ENCODE results near the gene SMAD3. TPM values are rescaled to one million over a fixed set of nuclear protein-coding genes. Genes with fewer than 3 reads are reported as not detected.

Gene SMAD3
- total and polyA plus RNA-seq, 10 of the 15 experiments (the other 5 are each of a cell fraction or from before 2014, with no cell fraction given) = 5.6 to 43.2 (median 16.0) TPM

DNA sequence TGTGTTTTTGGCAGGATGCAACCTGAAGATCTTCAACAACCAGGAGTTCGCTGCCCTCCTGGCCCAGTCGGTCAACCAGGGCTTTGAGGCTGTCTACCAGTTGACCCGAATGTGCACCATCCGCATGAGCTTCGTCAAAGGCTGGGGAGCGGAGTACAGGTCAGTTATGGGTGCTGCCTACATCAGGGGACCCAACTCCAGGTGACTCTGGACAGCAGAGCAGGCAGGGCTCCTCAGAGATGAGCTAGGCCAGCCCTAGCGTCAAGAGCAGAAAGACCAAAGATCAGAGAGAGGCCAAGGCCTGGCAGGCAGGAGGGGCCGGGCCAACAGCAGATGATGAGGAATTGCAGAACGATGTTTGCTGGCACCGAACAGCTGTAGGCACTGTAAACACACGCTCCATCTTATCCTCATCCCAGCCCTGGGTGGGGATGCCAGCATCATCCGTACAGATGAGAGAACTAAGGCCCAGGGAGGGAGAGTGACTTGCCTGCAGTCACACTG lies 122.0 kb downstream of the SMAD3 start:
- peaks cover 23 to 45% of the 10 kb centered on the region in 2 experiments; a peak in 3 of 4 replicates for H3K36me3 ChIP-seq (ENCODE audit: control insufficient read depth in 2 of 2, insufficient read depth in 2 of 2, low read length in 1 of 2)
- no peak overlapping the region for H3K4me3 ChIP-seq
- ChIA-PET SMC1A (ENCODE audit: uncharacterized antibody, unreplicated experiment) (interaction anchor here (0.7 to 1.2 kb wide), 3 partner anchors 10 to 82 kb away, joined by 3 to 4 read pairs (median 3); no protein-coding TSS in a partner anchor), POLR2A (interaction anchor here (0.6 to 1.3 kb wide), 2 partner anchors 11 to 1979 kb away, joined by 3 to 5 read pairs; no protein-coding TSS in a partner anchor), RAD21 (ENCODE audit: unreplicated experiment) (interaction anchor here (1.0 to 1.7 kb wide), 2 partner anchors 86 to 105 kb away, joined by 3 read pairs; no protein-coding TSS in a partner anchor), CTCF (no interaction called here)
- intact Hi-C loops (cut with micrococcal nuclease; ENCODE audit: unreplicated experiment) (no loop called here), in situ Hi-C loops (cut with MboI) (no loop called here)
- FAIRE-seq (no peak), ATAC-seq (no peak), DNase-seq (ENCODE audit: low read depth, low spot score) (no peak)
- no peak overlapping the region for H2AFZ ChIP-seq (ENCODE audit: control insufficient read depth, low read depth, low read length)
- WGBS (ENCODE audit: insufficient coverage, insufficient replicate concordance, low lambda C conversion rate, missing lambda C conversion rate) = 97% methylated on average over 12 of the region's 12 CpGs
- H4K20me1 ChIP-seq (ENCODE audit: control insufficient read depth, insufficient read depth) = no peaks in the 10 kb centered on the region
- no peaks in the 10 kb centered on the region for H3K27me3 ChIP-seq (replicated peaks in 1 of 2; ENCODE audit: control insufficient read depth in 2 of 2, insufficient read depth in 2 of 2, low read length in 1 of 2)
- H3K4me2 ChIP-seq (ENCODE audit: control insufficient read depth, insufficient read depth) = no peak overlapping the region
- no peaks in the 10 kb centered on the region; the same call in 1 of the 2 replicates for H3K4me1 ChIP-seq (ENCODE audit: control insufficient read depth, insufficient read depth, low read length)
- no peaks in the 10 kb centered on the region for H3K9me3 ChIP-seq (replicated peaks; ENCODE audit: control insufficient read depth, insufficient read depth, low read length)
- no peaks in the 10 kb centered on the region for H3K79me2 ChIP-seq (ENCODE audit: control insufficient read depth, insufficient read depth, low read length)
- no peak overlapping the region for H3K9ac ChIP-seq (ENCODE audit: control insufficient read depth, insufficient read depth, low read length)
- no TSS peak for BruUV-seq (replicated peaks)
- H3K27ac ChIP-seq (ENCODE audit: control insufficient read depth, insufficient read depth) = no peak overlapping the region
- TF ChIP-seq STAT3 (IDR thresholded peaks at IDR 0.05; ENCODE audit: low read depth, low read length) = no peak
- TF ChIP-seq BACH1 (IDR thresholded peaks at IDR 0.05; ENCODE audit: borderline replicate concordance) = no peak
- no peak for TF ChIP-seq RELB (IDR thresholded peaks at IDR 0.05; ENCODE audit: low read depth)
- no peak for TF ChIP-seq BMI1 (IDR thresholded peaks at IDR 0.05; ENCODE audit: borderline replicate concordance)
- TF ChIP-seq ZNF622 (IDR thresholded peaks at IDR 0.05) = no peak
- TF ChIP-seq CHD2 (IDR thresholded peaks at IDR 0.05; ENCODE audit: borderline replicate concordance, low read depth, low read length) = no peak
- no peak for TF ChIP-seq YBX1 (IDR thresholded peaks at IDR 0.05)
- TF ChIP-seq CHD1 (IDR thresholded peaks at IDR 0.05; ENCODE audit: low read depth, low read length) = no peak
- TF ChIP-seq SMC3 (IDR thresholded peaks at IDR 0.05; ENCODE audit: borderline replicate concordance, low read length) = no peak
- no peak for TF ChIP-seq SREBF1 (IDR thresholded peaks at IDR 0.05; ENCODE audit: low read length)
- no peak for TF ChIP-seq EED (IDR thresholded peaks at IDR 0.05; ENCODE audit: low read depth)
- no peak for TF ChIP-seq ZBTB4 (CRISPR knock-in tag; IDR thresholded peaks at IDR 0.05)
- TF ChIP-seq TCF12 (IDR thresholded peaks at IDR 0.05; ENCODE audit: low read depth, low read length) = no peak
- TF ChIP-seq, protein P1, sequence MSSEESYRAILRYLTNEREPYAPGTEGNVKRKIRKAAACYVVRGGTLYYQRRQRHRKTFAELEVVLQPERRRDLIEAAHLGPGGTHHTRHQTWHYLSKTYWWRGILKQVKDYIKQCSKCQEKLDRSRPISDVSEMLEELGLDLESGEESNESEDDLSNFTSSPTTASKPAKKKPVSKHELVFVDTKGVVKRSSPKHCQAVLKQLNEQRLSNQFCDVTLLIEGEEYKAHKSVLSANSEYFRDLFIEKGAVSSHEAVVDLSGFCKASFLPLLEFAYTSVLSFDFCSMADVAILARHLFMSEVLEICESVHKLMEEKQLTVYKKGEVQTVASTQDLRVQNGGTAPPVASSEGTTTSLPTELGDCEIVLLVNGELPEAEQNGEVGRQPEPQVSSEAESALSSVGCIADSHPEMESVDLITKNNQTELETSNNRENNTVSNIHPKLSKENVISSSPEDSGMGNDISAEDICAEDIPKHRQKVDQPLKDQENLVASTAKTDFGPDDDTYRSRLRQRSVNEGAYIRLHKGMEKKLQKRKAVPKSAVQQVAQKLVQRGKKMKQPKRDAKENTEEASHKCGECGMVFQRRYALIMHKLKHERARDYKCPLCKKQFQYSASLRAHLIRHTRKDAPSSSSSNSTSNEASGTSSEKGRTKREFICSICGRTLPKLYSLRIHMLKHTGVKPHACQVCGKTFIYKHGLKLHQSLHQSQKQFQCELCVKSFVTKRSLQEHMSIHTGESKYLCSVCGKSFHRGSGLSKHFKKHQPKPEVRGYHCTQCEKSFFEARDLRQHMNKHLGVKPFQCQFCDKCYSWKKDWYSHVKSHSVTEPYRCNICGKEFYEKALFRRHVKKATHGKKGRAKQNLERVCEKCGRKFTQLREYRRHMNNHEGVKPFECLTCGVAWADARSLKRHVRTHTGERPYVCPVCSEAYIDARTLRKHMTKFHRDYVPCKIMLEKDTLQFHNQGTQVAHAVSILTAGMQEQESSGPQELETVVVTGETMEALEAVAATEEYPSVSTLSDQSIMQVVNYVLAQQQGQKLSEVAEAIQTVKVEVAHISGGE (CRISPR knock-in tag; IDR thresholded peaks at IDR 0.05) = no peak
- TF ChIP-seq BHLHE40 (IDR thresholded peaks at IDR 0.05; ENCODE audit: borderline replicate concordance in 1 of 2, low read depth in 2 of 2, low read length in 1 of 2) = no peak
- no peak for TF ChIP-seq NFYA (IDR thresholded peaks at IDR 0.05; ENCODE audit: borderline replicate concordance, low read depth, low read length)
- TF ChIP-seq FOXM1 (IDR thresholded peaks at IDR 0.05; ENCODE audit: low read depth, low read length) = no peak
